Stimulated activated CD8-positive, alpha-beta memory T cell treated with anti-CD3 and anti-CD28 coated beads, Interleukin-4, amount 100 ng/mL, for 48 hours (primary cell): ENCODE measurements around the gene SP4.

Source experiments
- DNase-seq: peaks from one replicate; pipeline ENCODE4 v3.0.0-alpha.2; 2020

SP4 gene

GRCh38 chr7:21427871-21428658 lies at the start of gene SP4:
Gene SP4, plus strand, starts transcription at chr7:21428083. Its CDS starts 169 bp downstream, at chr7:21428252.
- peak; percentile 94 for DNase-seq

- no peak for DNase-seq
Observed at GRCh38 chr7:21383227-21384220, 44.4 kb upstream of the SP4 start.

GRCh38 chr7:21393937-21394336 lies 33.9 kb upstream of the SP4 start:
- no peak for DNase-seq

GRCh38 chr7:21401944-21402343 lies 25.9 kb upstream of the SP4 start:
- DNase-seq = no peak

- no peak for DNase-seq
Observed at GRCh38 chr7:21407796-21408480, 19.9 kb upstream of the SP4 start.

GRCh38 chr7:21408481-21408820 lies 19.4 kb upstream of the SP4 start:
- DNase-seq = no peak

- no peak for DNase-seq
Observed at GRCh38 chr7:21412410-21412851, 15.5 kb upstream of the SP4 start.

- DNase-seq = no peak
Observed at GRCh38 chr7:21412957-21413356, 14.9 kb upstream of the SP4 start.

GRCh38 chr7:21413502-21413901 lies 14.4 kb upstream of the SP4 start:
- no peak for DNase-seq

GRCh38 chr7:21414795-21415393 lies 13.0 kb upstream of the SP4 start:
- DNase-seq = no peak

- no peak for DNase-seq
Observed at GRCh38 chr7:21417647-21418046, 10.2 kb upstream of the SP4 start.

- DNase-seq = no peak
Observed at GRCh38 chr7:21422751-21423150, 5.1 kb upstream of the SP4 start.

GRCh38 chr7:21425290-21425689 lies 2.6 kb upstream of the SP4 start:
- DNase-seq = no peak

- no peak for DNase-seq
Observed at GRCh38 chr7:21426286-21427181, 1.3 kb upstream of the SP4 start.

GRCh38 chr7:21427182-21427870 lies 557 bp upstream of the SP4 start:
- peak; percentile 99 for DNase-seq

GRCh38 chr7:21428659-21428941 lies 717 bp downstream of the SP4 start:
- DNase-seq = no peak

- DNase-seq = no peak
Observed at GRCh38 chr7:21429021-21429420, 1.1 kb downstream of the SP4 start.

- DNase-seq = no peak
Observed at GRCh38 chr7:21429786-21430574, 2.1 kb downstream of the SP4 start.

- DNase-seq = no peak
Observed at GRCh38 chr7:21430575-21430954, 2.7 kb downstream of the SP4 start.

- DNase-seq = no peak
Observed at GRCh38 chr7:21443149-21443841, 15.4 kb downstream of the SP4 start.
